HG02678 (cell line): ENCODE results near the gene BTNL3.
A peak's percentile ranks its signal among the peaks of the same experiment; 100 is the strongest.
"Not testable (repeated sequence)": the region's sequence is repeated elsewhere in the genome, so short reads cannot be mapped to it uniquely, and the experiment has no call there.

Source experiments
- ATAC-seq: cut with Tn5 transposase; IDR thresholded peaks from one replicate; pipeline ENCODE4 v1.9.1; 2021; ENCODE audit warnings: mild to moderate bottlenecking, moderate library complexity; ENCODE audit not compliant: unreplicated experiment

Gene BTNL3

DNA sequence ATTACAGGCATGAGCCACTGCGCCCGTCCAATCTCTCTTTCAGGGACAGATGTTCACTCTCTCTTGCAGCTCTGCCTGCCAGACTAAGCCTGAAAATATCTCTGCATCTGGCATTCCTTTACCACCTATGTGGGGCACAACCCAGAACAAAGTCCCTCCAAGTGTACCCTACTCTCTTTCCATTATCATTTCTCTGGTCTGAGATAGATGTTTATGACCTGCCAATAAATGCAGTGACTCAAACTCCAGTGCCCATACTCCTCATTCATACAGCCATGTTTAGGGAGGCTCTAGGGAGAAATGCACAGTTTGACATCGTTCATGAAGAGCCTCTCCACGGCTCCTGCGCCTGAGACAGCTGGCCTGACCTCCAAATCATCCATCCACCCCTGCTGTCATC is at the start of gene BTNL3:
TSS of gene BTNL3 (plus strand) at position 255 of the 400 bp plus-strand sequence. CDS start 183 bp downstream, outside the sequence.
- ATAC-seq = no peak

DNA sequence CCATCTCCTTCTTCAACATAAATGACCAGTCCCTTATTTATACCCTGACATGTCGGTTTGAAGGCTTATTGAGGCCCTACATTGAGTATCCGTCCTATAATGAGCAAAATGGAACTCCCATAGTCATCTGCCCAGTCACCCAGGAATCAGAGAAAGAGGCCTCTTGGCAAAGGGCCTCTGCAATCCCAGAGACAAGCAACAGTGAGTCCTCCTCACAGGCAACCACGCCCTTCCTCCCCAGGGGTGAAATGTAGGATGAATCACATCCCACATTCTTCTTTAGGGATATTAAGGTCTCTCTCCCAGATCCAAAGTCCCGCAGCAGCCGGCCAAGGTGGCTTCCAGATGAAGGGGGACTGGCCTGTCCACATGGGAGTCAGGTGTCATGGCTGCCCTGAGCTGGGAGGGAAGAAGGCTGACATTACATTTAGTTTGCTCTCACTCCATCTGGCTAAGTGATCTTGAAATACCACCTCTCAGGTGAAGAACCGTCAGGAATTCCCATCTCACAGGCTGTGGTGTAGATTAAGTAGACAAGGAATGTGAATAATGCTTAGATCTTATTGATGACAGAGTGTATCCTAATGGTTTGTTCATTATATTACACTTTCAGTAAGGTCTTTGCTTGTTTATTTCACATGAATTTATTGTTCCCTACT is 38.2 kb upstream of the BTNL3 start:
- ATAC-seq = no peak

GRCh38 chr5:180959661-180960060 is 29.0 kb upstream of the BTNL3 start:
- no peak for ATAC-seq

GRCh38 chr5:180960209-180960608 is 28.4 kb upstream of the BTNL3 start:
- ATAC-seq = no peak

- no peak for ATAC-seq
Measured at GRCh38 chr5:180969406-180969805, 19.2 kb upstream of the BTNL3 start.

DNA sequence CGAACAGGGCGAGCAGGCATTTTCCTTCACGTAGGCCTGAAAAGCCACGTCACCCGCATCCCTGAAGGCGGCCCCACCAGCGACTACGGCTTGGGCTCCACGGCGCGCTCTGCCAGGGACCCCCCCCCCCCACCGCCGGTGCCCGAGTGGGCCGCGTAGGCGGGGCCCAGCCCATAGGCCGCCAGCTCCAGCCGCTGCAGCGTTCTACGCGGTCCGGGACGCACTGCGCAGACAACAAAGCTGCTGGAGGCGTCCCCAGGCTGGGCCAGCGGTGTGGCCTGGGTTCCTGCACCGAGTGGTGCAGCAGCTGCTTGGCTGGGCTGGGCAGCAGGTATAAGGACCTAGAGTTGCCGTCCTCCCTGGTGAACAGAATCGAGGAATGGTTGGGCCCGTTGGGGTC is 18.3 kb upstream of the BTNL3 start:
- no peak for ATAC-seq

GRCh38 chr5:180970875-180971274 is 17.8 kb upstream of the BTNL3 start:
- no peak for ATAC-seq

DNA sequence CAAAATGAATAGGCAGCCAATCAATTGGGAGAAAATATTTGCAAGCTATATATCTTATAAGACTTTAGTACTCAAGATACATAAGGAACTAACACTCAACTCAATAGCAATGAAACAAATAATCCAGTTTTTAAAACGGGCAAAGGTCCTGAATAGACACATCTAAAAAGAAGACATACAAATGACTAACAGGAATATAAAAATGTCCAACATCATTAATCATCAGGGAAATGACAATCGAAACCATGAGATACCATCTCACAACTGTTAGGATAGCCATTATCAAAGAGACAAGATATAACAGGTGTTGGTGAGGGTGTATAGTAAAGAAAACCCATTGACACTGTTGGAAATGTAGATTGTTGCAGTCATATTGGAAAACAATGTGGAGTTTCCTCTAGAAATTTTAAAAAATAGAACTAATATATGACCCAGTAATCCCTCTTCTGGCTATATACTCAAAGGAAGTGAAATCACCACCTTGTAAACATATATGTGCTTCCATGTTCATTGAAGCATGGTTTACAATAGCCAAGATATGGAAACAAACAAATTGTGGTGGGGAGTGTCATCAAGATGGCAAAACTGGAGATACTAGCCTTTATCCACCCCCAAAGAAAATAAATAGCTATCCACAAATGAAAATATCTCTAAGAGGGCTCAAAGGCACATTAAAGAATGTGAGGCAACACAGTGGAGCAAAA is 13.9 kb upstream of the BTNL3 start:
- ATAC-seq = peak; percentile 15

GRCh38 chr5:180975338-180975737 is 13.3 kb upstream of the BTNL3 start:
- ATAC-seq = peak; percentile 96

GRCh38 chr5:180976518-180976917 is 12.1 kb upstream of the BTNL3 start:
- no peak for ATAC-seq

DNA sequence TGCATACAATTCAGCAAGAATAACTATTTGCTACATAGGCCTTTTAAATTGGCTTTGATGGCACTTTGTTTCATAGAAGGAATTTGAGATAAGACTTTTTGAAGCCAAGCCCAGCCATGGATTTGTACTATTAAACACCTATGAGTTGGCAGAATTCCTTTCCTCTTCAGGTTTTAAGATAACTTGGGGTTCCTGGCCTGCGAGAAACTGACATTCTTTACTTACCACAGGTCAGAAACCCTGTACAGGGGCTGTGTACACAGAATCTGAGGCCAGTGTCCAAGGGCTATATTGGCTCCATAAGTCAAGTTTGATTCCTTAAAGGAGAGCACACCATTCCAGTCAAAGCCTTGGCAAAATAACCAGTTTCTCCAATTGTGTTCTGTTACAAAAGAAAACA is 10.8 kb upstream of the BTNL3 start:
- ATAC-seq = no peak

DNA sequence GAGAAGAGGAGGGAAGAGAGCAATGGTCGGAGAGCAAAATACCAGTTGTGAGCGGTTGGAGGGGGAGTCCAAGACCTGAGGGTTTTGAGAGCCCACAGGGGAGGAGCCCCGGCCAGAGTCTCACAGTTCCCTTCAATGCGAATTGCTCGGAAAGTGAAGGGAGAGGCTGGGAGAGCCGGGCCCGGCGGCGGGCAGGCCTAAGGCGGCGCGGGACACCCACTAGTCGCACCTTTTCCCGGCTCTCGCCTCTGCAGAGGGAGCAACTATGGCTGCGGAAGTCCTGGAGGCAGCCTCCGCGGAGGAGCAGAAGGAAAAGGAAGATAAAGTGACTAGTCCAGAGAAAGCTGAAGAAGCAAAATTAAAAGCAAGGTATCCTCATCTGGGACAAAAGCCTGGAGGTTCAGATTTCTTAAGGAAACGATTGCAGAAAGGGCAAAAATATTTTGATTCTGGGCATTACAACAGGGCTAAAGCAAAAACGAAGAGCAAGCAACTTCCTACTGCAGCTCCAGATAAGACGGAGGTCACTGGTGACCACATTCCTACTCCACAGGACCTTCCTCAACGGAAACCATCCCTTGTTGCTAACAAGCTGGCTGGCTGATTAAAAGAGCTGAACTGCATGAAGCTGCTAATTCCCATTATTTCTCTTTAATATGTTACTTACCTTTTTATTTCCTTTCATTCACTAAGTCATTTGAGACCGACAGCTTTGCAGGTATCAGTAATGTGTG is 6.5 kb upstream of the BTNL3 start:
- no peak for ATAC-seq

DNA sequence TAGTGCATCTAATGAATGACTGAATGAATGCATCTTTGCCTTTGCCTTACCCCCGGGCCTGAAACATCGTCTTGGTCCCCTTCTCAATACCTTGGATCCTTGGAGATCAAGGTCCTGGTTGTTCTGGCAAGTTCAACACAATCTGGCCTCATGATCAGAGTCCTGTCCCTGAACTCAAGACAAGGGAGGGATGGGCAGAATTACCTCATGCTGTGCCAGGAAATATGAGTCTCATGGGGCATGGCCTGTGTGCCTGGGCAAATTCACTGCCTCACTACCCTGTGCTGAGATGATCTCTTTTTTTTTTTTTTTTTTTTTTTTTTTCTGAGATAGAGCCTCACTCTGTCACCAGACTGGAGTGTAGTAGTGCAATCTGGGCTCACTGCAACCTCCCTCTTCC is 630 bp upstream of the BTNL3 start:
- ATAC-seq = no peak

- no peak for ATAC-seq
Measured at GRCh38 chr5:180990086-180990881, 1.6 kb downstream of the BTNL3 start.

DNA sequence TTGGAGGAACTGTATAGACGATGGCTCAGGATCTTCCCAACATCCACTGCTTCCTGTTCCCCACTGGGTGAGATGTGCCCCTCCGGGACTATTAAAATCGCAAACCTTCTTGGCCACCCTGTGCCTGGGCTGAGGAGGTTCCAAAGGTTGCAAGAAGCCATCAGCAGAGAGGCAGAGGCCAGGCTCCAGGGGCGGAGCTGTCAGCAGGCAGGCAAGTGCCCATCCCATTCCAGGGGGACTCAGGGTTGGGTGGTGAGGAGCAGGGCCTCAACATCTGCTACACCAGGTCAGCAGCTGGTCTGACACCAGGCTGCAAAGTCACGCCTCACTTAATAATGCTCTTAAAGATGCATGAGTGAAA is 2.2 kb downstream of the BTNL3 start:
- ATAC-seq = no peak

DNA sequence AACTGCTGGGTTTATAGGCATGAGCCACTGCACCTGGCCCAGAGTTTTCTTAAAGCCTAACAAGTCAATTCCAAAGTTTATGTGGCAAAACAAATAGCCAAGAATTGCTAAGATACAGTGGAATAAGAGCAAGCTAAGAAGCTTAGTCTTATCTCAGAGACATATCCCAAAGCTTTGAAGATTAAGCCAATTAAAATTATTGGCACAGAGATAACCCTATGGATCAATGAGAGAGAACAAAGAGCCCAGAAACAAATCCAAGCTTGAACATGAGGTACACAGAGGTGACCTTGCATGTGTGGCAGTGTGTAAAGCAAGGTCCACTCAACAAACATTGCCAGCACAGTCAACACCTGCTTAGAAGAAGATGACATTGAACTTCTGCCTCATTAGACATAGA is 13.3 kb downstream of the BTNL3 start:
- ATAC-seq = no peak

DNA sequence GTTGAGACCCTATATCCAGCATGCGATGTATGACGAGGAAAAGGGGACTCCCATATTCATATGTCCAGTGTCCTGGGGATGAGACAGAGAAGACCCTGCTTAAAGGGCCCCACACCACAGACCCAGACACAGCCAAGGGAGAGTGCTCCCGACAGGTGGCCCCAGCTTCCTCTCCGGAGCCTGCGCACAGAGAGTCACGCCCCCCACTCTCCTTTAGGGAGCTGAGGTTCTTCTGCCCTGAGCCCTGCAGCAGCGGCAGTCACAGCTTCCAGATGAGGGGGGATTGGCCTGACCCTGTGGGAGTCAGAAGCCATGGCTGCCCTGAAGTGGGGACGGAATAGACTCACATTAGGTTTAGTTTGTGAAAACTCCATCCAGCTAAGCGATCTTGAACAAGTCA is 17.1 kb downstream of the BTNL3 start:
- no peak for ATAC-seq

GRCh38 chr5:181008136-181008535 is 19.5 kb downstream of the BTNL3 start:
- no peak for ATAC-seq

DNA sequence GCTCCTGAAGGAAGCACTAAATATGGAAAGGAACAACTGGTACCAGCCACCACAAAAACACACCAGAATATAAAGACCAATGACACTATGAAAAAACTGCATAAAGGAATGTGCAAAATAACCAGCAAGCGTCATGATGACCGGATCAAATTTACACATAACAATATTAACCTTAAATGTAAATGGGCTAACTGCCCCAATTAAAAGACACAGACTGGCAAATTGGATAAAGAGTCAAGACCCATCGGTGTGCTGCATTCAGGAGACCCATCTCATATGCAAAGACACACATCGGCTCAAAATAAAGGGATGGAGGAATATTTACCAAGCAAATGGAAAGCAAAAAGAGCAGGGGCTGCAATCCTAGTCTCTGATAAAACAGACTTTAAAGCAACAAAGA is 21.4 kb downstream of the BTNL3 start:
- ATAC-seq = not testable (repeated sequence)

DNA sequence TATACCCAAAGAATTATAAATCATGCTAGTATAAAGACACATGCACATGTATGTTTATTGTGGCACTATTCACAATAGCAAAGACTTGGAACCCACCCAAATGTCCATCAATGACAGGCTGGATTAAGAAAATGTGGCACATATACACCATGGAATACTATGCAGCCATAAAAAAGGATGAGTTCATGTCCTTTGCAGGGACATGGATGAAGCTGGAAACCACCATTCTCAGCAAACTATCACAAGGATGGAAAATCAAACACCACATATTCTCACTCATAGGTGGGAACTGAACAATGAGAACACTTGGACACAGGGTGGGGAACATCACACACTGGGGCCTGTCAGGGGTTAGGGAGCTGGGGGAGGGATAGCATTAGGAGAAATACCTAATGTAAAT is 26.0 kb downstream of the BTNL3 start:
- ATAC-seq = not testable (repeated sequence)

GRCh38 chr5:181017448-181017847 is 28.8 kb downstream of the BTNL3 start:
- not testable (repeated sequence) for ATAC-seq
